Lung (tissue), 12 donors: Measurements from ENCODE around the gene SLC18A3. TPM values are rescaled to one million over a fixed set of nuclear protein-coding genes. Genes with fewer than 3 reads are reported as not detected.

ENCODE experiments used
- ATAC-seq: fragments of 200-7000 bp; cut with Tn5 transposase; one replicate; pipeline ENCODE4 v1.9.1; 2020; ENCODE audit warnings: moderate number of reproducible peaks; ENCODE audit not compliant: insufficient read depth, low FRiP score
- DNase-seq, 3 donors: peaks; one replicate each; pipeline ENCODE4 v3.0.0-alpha.2; 2013 to 2017
- H3K27ac ChIP-seq, 2 donors: one replicate each; pipeline ENCODE4 v1.5.1; 2013; ENCODE audit warnings: mild to moderate bottlenecking in 2 of 2, moderate library complexity in 2 of 2, control low read depth in 1 of 2, inconsistent platforms in 1 of 2, low read depth in 1 of 2, low read length in 1 of 2
- H3K27me3 ChIP-seq, 3 donors: one replicate each; pipeline ENCODE4 v1.5.1; 2013; ENCODE audit warnings: low read length in 2 of 3; ENCODE audit not compliant: control insufficient read depth in 3 of 3, insufficient read depth in 3 of 3
- H3K36me3 ChIP-seq, 4 donors: one replicate each; pipeline ENCODE4 v1.5.1; 2013; ENCODE audit warnings: low read length in 4 of 4, mild to moderate bottlenecking in 1 of 4, moderate library complexity in 1 of 4; ENCODE audit not compliant: control insufficient read depth in 4 of 4, insufficient read depth in 4 of 4
- H3K4me1 ChIP-seq, 5 donors: one replicate each; pipeline ENCODE4 v1.5.1; 2013; ENCODE audit warnings: low read length in 5 of 5, mild to moderate bottlenecking in 2 of 5, moderate library complexity in 1 of 5; ENCODE audit not compliant: control insufficient read depth in 5 of 5, insufficient read depth in 5 of 5
- H3K4me3 ChIP-seq: one replicate; pipeline ENCODE4 v1.5.1; 2013; ENCODE audit warnings: mild to moderate bottlenecking, control low read depth, moderate library complexity
- H3K9ac ChIP-seq, 2 donors: one replicate each; pipeline ENCODE4 v1.5.1; 2013; ENCODE audit warnings: low read length in 2 of 2, control low read depth in 1 of 2; ENCODE audit not compliant: insufficient read depth in 1 of 2
- H3K9me3 ChIP-seq, 4 donors: one replicate each; pipeline ENCODE4 v1.5.1; 2013; ENCODE audit warnings: low read length in 3 of 4, mild to moderate bottlenecking in 1 of 4, moderate library complexity in 1 of 4; ENCODE audit not compliant: control insufficient read depth in 4 of 4, insufficient read depth in 3 of 4
- WGBS, 2 donors: extraction: QIAGEN DNeasy Blood & Tissue Kit; methylation state at CpG; one replicate each; pipeline ENCODE4 v1.1.7; 2013; 5-methylcytosine and 5-hydroxymethylcytosine counted together
- polyA plus RNA-seq, 2 donors: library from polyadenylated mRNA; stranded (reverse); fragments of 200-250 nt; gene quantifications; one replicate each; pipeline ENCODE4 v1.2.1, GENCODE V29; 2013
- total RNA-seq, 2 donors: library from RNA; depleted of rRNA in 1 of 2; stranded (reverse); fragments of >200 nt in 1 of 2; gene quantifications; one replicate each; pipeline ENCODE4 v1.2.1, GENCODE V29; 2014 to 2021
- TF ChIP-seq, protein P1 (sequence below): IDR thresholded peaks from 2 replicates; pipeline ENCODE4 v1.5.1; 2012; ENCODE audit warnings: mild to moderate bottlenecking; ENCODE audit errors: control extremely low read depth, extremely low read depth
- donor health status: control.
- donor health status: control.
- donor health status: Bipolar disorder and iron deficiency.
- donor health status: healthy.
- donor health status: DM: yes; HTN: yes; CAD: no.

Gene SLC18A3
- total and polyA plus RNA-seq, 4 donors = not detected

- Histone ChIP-seq H3K9ac (no peak overlapping the region), H3K27me3 (peaks cover 0 to 8% (median 0%) of the 10 kb centered on the region in 3 donors), H3K4me1 (no peaks in the 10 kb centered on the region), H3K9me3 (no peaks in the 10 kb centered on the region), H3K4me3 (no peak overlapping the region), H3K27ac (no peak overlapping the region), H3K36me3 (no peaks in the 10 kb centered on the region)
- ATAC-seq = no peak
- no peak for DNase-seq
- 83 to 86% methylated on average over 8 of the region's 8 CpGs for WGBS, 2 donors
- TF ChIP-seq, protein P1, sequence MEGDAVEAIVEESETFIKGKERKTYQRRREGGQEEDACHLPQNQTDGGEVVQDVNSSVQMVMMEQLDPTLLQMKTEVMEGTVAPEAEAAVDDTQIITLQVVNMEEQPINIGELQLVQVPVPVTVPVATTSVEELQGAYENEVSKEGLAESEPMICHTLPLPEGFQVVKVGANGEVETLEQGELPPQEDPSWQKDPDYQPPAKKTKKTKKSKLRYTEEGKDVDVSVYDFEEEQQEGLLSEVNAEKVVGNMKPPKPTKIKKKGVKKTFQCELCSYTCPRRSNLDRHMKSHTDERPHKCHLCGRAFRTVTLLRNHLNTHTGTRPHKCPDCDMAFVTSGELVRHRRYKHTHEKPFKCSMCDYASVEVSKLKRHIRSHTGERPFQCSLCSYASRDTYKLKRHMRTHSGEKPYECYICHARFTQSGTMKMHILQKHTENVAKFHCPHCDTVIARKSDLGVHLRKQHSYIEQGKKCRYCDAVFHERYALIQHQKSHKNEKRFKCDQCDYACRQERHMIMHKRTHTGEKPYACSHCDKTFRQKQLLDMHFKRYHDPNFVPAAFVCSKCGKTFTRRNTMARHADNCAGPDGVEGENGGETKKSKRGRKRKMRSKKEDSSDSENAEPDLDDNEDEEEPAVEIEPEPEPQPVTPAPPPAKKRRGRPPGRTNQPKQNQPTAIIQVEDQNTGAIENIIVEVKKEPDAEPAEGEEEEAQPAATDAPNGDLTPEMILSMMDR = no peak
Measured at GRCh38 chr10:49600046-49600445, 10.1 kb upstream of the SLC18A3 start.

DNA sequence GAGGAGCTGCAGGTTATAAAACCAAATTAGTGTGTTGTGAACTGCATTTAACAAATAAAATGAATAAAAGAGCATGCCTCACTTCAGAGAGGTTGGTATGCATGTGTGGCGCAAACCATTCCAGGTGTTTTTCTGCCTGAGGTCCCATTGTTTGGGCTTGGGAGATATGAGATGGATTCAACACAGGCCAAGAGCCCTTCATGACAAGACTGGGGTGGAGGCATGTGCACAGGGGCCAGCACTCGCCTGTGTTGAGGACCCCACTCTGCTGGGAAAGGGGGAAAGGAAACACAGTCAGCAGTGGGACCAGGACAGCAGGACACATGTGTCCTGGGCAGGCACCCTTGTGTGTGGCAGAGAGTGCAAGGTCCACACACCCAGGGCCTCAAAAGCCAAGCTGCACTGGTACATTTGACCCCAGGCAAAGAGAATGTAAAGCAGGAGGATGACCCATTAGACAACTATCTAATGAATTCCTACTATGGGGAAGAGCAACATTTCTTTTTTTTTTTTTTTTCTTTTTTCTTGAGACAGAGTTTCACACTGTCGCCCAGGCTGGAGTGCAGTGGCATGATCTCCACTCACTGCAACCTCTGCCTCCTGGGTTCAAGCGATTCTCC lies 9.2 kb upstream of the SLC18A3 start:
- Histone ChIP-seq H3K4me1 (no peaks in the 10 kb centered on the region), H3K36me3 (no peaks in the 10 kb centered on the region), H3K9ac (no peak overlapping the region), H3K4me3 (no peak overlapping the region), H3K27ac (no peak overlapping the region), H3K9me3 (no peaks in the 10 kb centered on the region), H3K27me3 (peaks cover 0 to 8% (median 0%) of the 10 kb centered on the region in 3 donors)
- TF ChIP-seq, protein P1 = no peak
- ATAC-seq = no peak
- no peak for DNase-seq
- WGBS, 2 donors = 83 to 90% methylated on average over 4 of the region's 4 CpGs

GRCh38 chr10:49601857-49602256 lies 8.3 kb upstream of the SLC18A3 start:
- H3K36me3 ChIP-seq = no peaks in the 10 kb centered on the region
- no peak overlapping the region for H3K9ac ChIP-seq
- no peak overlapping the region for H3K4me3 ChIP-seq
- no peaks in the 10 kb centered on the region for H3K4me1 ChIP-seq
- no peak for DNase-seq
- no peaks in the 10 kb centered on the region for H3K9me3 ChIP-seq
- no peak overlapping the region for H3K27ac ChIP-seq
- H3K27me3 ChIP-seq = peaks cover 0 to 8% (median 0%) of the 10 kb centered on the region in 3 donors
- TF ChIP-seq, protein P1 = no peak
- 78 to 87% methylated on average over 7 of the region's 7 CpGs for WGBS, 2 donors
- ATAC-seq = no peak
